Measurements from ENCODE around the gene MAP3K20.
"Not testable (repeated sequence)": the region's sequence is repeated elsewhere in the genome, so short reads cannot be mapped to it uniquely, and the experiment has no call there.

The MAP3K20 gene

DNA sequence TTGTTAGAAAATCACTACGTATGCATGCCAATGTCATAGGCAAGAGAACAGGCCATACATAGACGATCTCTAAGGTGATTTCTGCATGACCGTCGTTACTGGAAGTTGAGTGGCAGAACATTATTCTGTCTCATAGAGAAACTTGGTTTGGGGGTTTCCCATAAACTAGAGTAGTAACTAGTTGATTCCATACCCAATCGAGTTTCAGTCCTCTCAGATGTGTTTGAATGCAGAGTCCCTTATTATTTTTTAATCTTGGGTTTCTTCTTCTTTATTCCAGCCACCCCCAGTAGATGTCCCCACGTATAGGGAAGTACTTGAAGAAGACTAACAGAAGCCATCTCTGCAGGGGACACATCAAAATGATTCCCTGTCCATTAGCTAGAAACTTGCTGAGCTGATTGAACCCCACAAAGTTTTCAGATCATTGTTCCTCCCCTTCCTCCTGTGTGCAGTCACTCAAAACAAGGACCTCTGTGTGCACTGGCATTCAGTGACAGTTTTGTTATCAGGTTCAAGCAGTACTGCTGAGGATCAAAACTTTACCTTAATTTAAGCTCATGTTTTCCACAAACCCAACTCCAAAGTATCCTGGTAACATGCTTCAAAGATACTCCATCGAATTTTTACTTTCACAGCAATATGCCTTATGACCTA is 210.6 kb downstream of the MAP3K20 start:
- no peak for DNase-seq

DNA sequence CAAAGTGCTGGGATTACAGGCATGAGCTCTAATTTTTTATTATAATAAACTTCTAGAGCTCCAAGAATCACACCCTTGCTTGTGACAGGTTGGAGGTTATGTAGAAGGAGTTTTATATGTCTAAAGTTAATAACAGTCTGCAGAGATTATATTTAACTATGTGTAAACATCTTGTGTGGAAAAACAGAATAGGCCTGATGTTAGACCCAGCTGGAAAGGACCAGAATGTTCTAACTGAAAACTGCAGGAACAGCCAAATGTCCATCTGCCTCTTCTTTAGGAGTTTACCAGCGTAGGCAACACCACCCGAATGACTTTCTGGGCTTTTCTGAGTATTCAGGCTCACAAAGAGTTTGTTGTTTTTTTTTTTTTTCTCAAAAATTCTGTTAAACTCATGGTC is 211.9 kb downstream of the MAP3K20 start:
- DNase-seq: no peak

DNA sequence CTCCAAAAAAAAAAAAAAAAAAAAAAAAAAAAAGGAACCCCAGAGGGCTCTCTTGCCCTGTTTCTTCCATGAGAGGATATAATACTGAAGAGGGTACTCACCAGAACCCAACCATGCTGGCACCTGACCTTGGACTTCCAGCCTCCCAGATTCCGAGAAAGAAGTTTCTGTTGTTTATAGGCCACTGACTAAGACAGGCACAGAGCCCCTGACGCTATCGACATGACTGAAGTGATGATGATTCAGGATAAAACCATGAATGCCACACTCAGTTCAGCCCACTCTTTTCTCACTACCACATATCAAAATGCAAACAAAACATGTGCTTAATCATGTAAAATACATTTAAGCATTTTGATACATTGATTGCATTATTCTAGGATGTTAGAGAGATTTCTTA is 212.9 kb downstream of the MAP3K20 start:
- no peak for DNase-seq

DNA sequence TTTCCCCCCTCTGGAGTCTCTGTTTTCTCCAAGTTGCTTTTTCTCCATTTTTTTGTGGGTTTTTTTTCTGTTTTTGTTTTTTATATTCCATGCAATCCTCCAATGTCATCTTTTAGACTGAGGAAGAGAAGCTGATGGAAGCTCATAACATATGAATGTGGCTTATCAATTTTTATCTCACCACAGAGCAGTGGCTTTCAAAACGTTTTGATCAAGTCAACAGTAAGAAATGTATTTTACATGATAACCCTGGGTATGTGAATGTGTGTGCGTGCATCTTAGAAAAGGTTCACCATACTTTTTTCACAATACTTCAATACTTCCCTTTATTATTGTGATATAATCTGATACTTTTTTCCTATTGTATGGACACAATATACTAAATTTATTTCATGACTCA is 214.4 kb downstream of the MAP3K20 start:
- DNase-seq: no peak

DNA sequence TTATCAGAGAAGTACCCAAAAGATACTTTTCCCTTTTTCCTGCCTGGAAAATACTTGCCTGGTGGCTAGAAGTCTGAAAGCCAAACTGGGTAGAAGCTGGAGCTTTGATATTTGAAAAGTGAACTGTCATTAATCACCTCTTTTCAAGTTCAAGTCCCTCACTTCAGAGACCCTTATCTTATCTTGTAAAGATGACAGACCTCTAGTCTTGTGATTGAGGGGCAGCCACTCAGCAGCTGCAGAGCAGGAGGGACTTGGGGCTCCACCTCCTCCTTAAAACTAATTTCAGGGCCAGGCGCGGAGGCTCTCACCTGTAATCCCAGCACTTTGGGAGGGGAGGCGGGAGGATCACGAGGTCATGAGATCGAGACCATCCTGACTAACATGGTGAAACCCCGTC is 214.9 kb downstream of the MAP3K20 start:
- DNase-seq: no peak

DNA sequence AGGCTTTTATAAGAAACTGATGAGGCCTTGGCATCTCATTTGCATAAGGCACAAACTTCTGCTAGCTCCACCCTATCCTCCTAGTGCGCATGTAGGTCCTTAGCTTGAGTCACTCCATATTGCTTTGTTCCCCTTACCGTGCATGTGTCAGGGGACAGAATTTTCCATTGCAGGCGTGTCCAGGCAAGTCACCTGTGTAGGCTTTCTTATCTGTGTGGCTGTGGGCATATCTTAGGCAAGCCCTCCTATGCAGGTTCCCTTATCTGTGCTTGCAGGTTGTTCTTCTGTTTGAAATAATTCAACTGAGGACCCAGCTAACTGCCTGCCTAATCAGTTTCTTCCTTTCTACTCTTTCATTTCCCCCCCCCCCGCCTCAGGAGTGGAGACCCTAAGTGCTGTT is 215.8 kb downstream of the MAP3K20 start:
- no peak for DNase-seq

DNA sequence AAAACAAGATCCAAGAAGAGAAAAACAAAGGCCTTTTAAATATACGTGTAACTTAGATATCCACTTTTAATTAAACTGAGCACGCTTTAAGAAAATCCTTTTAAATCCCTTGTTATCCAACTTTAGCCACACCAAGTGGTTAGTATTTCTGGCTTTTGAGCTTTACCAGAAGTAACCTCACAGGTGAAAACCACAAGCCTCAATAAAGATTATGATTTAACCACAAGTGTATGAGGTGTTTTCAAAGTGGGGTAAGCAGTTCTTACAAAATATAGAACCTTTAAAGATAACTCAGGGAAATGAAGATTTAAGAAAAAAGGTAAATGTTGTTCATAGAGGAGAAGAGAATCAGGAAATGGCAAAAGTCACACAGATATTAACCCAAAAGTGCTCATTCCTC is 220.6 kb downstream of the MAP3K20 start:
- no peak for DNase-seq

DNA sequence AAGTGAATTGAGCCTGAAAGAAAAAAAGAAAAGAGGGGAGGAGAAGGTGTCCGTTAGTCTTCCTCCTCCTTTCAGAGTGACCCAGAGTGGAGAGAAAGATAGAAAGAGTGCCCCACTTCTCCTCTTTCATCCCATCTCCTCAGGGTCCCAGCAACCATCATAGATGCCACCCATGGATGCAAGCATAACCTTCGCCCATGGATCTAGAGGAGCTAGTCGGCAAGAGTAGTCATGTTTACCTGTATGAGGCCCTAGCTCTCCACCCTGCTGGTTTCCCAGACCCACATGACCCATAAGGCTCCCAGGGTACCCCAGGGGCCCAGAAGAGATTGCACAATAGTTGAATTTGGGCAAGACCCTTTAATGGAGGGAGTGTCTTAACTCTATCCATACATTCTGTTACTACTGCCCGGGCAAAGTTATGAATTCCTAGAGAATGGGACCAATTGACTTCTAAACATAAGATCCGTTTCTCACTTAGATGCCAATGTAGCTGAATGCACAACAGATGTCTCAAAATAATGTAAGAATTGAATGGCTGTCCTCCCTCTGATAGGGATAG is 223.0 kb downstream of the MAP3K20 start:
- no peak for DNase-seq

DNA sequence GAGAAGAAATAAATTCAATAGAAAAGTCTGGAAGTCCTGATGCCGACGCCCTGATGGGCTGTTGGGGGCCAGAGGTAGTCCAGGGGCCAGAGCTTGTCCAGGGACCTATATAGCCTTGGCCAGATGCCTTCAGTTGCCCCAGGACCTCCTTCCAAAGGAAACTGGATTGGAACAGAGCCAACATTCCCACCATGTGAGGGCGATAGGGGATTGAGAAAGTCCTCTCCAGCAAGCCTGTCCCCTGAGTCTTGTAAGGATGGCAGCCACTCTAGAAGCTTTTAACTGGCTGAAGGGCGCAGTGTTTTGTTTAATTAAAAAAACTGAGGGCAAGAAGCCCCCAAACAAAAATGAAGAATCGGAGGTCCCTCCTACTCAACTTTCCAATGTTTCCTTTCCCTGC is 224.1 kb downstream of the MAP3K20 start:
- DNase-seq: no peak

DNA sequence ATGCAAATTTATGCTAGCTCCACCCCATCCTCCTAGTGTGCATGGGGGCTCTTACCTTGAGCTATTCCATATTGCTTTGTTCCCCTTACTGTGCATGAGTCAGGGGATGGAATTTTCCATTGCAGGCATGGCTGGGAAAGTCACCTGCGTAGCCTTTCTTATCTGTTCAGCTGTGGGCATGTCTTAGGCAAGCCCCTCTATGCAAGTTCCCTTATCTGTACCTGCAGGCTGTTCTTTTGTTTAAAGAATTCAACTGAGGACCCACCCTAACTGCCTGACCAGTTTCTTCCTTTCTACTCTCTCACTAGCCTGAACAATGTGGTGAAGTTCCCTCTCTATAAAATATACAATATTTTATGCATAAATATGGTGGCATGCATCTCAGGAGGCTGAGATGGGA is 224.8 kb downstream of the MAP3K20 start:
- DNase-seq: no peak

DNA sequence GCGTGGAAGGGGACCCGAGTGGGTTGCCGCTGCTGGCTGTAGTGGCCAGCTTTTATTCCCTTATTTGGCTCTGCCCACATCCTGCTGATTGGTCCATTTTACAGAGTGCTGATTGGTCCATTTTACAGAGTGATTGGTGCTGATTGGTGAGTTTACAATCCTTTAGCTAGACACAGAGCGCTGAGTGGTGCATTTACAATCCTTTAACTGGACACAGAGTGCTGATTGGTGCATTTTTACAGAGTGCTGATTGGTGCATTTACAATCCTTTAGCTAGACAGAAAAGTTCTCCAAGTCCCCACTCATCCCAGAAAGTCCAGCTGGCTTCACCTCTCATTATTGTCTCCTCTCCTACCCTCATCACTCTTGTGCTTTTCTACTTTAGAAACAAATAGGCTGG is 225.9 kb downstream of the MAP3K20 start:
- not testable (repeated sequence) for DNase-seq

DNA sequence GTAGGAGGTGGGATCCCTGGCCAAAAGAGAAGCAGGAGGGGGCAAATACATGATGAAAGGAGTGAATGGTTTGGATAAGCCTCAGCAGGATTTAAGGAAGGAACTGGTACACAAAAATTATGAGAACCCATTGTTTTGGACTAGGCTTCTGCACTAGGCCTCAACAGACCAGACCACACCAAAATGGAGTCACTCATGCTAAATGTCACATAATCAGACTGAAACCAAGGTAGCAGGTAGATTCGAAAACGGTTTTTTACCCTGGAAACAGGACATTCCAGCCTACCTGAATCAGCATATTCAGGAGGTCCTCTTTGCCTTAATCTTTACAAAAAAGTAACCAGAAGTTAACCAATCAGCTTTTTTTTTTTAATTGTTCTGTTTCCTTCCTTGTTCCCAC is 229.7 kb downstream of the MAP3K20 start:
- DNase-seq: no peak

DNA sequence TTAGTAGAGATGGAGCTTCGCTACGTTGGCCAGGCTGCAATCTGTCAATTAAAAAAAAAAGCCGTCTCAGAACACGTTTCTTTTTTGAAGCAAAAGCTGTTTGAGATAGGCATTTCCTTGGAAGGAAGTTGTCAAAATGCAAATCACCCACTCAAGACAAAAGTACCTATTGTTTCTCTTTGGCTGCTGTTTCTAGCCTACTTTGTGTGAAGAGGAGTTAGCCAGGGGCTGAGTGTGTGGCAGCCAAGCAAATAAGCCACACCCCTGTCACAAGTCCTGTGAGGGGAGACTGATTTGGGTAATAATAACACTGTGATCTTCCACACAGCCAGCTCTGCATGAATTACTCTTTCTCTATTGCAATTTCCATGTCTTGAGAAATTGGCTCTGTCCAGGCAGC is 231.6 kb downstream of the MAP3K20 start:
- DNase-seq: no peak

DNA sequence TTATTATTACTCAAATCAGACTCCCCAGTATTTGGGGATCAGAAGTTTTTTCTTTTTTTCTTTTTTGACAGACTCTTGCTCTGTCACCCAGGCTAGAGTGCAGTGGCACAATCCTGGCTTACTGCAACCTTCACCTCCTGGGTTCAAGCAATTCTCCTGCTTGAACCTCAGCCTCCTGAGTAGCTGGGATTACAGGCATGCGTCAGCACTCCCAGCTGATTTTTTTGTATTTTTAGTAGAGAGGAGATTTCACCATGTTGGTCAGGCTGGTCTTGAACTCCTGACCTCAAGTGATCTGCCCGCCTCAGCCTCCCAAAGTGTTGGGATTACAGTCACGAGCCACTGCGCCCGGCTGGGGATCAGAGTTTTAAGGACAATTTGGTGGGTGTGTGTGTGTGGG is 233.7 kb downstream of the MAP3K20 start:
- DNase-seq: not testable (repeated sequence)

DNA sequence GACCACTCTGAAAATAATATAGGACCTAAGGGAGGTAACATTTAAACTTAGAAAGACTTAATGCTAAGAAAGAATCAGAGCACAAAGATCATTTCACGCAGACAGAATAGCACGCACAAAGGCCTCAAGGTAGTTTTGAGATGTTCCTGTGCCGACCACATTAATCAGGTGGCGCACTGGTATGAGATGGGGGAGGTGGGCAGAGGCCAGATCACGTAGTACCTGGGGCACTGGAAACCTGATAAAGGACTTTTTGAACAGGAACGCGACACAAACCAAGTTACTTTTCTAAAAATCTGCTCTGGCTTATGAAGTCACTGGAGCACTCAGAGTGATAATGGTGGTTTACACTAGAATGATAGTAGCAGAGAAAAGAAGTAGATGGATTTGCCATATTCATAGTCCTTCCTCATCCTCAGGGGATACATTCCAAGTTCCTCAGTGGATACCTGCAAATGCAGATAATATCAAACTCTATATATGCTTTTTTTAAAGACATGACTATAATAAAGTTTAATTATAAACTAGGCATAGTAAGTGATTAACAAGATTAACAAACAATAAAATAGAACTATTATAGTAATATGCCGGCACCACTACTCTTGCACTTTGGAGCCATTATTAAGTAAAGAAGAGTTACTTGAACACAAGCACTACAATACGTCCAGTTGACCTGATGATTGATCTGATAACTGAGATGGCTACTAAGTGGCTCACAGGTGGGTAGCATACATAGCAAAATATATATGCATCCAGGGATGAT is 236.4 kb downstream of the MAP3K20 start:
- DNase-seq: no peak
